ENCODE data around the gene GNGT1.
"Not testable (repeated sequence)": the region's sequence is repeated elsewhere in the genome, so short reads cannot be mapped to it uniquely, and the experiment has no call there.

Gene GNGT1

GRCh38 chr7:93910076-93910994 lies 4.0 kb downstream of the GNGT1 start:
- peak; percentile 59 to 60 for DNase-seq (ENCODE audit: low read depth in 2 of 2)

- DNase-seq (ENCODE audit: low read depth in 2 of 2) = not testable (repeated sequence)
Measured at GRCh38 chr7:93911242-93911641, 4.9 kb downstream of the GNGT1 start.

GRCh38 chr7:93911661-93912060 lies 5.3 kb downstream of the GNGT1 start:
- not testable (repeated sequence) for DNase-seq (ENCODE audit: low read depth in 2 of 2)

GRCh38 chr7:93913197-93913596 lies 6.8 kb downstream of the GNGT1 start:
- DNase-seq (ENCODE audit: low read depth in 2 of 2) = no peak

- peak; percentile 50 to 53 for DNase-seq (ENCODE audit: low read depth in 2 of 2)
Measured at GRCh38 chr7:93914581-93915066, 8.3 kb downstream of the GNGT1 start.

DNA sequence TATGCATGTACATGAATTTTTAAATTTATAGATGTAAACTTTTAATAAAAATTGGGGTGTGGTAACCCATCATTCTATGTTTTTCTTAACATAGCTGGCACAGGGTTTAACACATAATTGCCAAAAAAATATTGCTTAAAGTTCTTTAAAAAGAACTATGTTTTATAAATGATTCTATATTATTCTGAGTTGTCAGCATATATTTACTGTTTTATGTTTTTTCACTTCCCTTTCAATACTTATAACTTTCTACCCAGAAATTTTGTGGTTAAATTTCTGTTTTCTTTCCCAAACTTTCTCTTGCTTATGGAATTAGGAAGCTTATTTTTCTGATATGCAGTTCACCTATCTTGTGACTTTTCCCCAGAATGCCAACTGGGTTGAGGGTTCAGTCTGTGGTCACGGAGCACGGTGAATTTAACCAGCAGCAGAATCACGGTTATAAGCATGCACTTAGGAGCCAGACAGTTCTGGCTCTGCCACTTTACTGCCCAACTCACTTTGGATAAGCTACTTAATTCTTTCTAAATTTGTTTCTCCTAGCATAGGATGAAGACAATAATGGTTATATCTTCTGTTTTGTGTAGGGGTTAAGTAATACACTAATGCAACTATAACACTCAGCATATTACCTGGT lies 9.0 kb downstream of the GNGT1 start:
- DNase-seq (ENCODE audit: low read depth in 2 of 2) = not testable (repeated sequence)

GRCh38 chr7:93915888-93916287 lies 9.5 kb downstream of the GNGT1 start:
- not testable (repeated sequence) for DNase-seq (ENCODE audit: low read depth in 2 of 2)

GRCh38 chr7:93916315-93916714 lies 9.9 kb downstream of the GNGT1 start:
- not testable (repeated sequence) for DNase-seq (ENCODE audit: low read depth in 2 of 2)

- DNase-seq (ENCODE audit: low read depth in 2 of 2) = no peak
Measured at GRCh38 chr7:93920496-93921182, 14.3 kb downstream of the GNGT1 start.

DNA sequence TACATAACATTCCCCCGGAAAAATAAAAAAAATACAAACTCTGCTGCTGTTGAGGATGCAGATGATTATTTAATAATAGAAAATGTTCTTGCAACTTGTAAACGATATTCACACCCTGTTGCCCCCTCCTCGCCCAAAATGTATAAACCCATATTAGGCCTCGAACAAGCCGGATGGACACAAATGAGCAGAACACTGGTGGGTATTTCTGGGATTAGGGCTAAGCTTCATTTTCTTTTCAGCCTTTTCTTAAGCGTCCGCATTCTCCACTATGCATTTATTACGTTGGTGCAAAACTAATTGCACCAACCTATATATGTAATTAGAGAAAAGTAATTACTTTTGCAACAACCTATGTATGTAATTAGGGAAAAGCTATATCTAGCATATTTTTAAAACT lies 14.8 kb downstream of the GNGT1 start:
- DNase-seq (ENCODE audit: low read depth in 2 of 2) = no peak

- no peak for DNase-seq (ENCODE audit: low read depth in 2 of 2)
Measured at GRCh38 chr7:93921607-93922566, 15.5 kb downstream of the GNGT1 start, which contains the start of gene GNG11. TSS of gene GNG11 (plus strand) at chr7:93921735. CDS start at chr7:93922138, 403 bp downstream.

DNA sequence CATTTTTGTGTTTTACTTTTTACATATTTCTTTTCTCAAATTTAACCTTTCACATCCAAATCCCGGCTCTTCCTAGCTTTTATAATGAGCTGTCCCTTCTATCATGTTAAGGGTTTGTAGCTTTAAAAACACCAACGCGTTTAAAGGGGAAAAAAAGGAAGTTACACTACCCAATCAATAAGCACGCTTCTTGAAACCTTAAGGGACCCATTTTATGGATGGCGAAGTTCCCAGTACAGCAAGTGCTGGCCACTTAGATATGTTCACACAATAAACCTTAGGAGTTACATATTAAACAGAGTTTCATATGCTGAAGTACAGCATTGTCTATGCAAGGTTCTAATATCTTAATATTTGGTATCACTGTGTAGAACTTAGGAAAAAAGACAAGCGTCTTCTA lies 16.9 kb downstream of the GNGT1 start:
- DNase-seq (ENCODE audit: low read depth in 2 of 2) = no peak

DNA sequence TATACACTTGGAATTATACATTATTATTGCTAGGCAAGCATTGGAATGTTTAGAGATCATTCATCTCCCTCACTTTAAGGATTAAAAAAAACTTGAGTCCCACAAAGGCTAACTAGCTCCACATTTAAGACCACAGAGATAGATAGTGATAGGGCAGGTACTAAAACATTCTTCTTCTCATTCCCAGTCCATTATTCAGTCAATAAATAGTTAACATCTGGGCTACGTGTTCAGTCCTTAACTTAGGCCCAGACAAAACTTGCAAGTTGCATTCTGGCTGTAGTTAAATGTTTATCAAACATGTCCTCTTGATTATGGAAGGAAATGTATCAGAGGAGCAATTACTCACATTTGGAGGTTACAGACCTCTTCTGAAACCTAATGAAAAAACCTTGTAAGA lies 17.6 kb downstream of the GNGT1 start:
- DNase-seq (ENCODE audit: low read depth in 2 of 2) = no peak

DNA sequence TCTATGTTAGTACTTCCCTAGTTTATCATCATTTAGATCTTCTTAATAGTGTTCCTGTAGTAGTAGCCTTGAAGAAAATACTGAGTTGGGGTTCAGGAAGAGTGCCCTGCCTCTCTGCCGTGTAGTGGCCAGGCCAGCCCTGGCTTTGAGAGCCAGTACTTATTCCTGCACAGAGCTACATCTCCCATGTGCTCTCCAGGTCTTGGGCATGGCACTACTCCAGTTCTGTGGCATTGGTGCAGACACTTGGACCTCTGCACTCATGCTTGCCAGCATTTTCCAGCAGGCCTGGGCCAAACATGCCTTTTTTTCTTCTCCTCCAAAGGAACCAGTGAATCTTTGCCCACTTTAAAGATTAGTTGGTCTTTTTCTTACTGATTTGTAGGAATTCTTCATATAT lies 20.4 kb downstream of the GNGT1 start:
- no peak for DNase-seq (ENCODE audit: low read depth in 2 of 2)

GRCh38 chr7:93927585-93927984 lies 21.2 kb downstream of the GNGT1 start:
- no peak for DNase-seq (ENCODE audit: low read depth in 2 of 2)

- no peak for DNase-seq (ENCODE audit: low read depth in 2 of 2)
Measured at GRCh38 chr7:93931655-93932054, 25.3 kb downstream of the GNGT1 start.

DNA sequence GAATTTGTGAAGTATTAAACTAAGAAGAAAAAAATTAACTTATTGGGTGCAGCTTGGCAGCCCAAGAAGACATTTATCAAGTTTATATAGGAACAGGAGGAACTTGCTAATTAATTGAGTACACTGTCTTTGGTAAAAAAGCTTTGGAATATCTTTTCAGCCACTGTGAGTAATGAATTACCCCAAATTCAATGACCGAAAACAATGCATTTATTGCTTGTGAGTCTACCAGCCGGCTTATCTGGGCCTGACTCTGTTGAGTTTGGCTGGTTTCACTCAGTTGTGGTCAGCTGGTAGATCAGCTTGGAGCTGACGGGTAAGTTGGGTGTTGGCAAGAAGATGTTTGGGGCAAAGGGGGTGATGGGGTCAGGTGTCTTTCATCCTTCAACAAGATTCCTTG lies 26.8 kb downstream of the GNGT1 start:
- DNase-seq (ENCODE audit: low read depth in 2 of 2) = no peak

DNA sequence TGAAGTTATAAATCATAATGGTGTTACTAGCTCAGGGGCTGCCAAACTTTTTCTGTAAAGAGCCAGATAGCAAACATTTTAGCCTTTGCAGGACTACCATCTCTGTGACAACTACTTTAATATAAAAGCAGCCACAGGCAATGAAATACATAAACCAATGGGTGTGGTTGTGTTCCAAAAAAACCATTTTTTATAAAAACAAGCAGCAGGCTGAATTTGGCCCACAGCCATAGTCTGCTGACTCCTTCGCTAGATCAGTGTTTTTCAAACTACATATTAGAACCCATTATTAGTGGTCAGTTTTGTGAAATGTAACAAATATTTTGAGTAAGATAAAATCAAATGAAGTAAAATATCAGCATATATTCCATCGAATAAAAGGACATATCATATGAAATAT lies 28.7 kb downstream of the GNGT1 start:
- no peak for DNase-seq (ENCODE audit: low read depth in 2 of 2)

DNA sequence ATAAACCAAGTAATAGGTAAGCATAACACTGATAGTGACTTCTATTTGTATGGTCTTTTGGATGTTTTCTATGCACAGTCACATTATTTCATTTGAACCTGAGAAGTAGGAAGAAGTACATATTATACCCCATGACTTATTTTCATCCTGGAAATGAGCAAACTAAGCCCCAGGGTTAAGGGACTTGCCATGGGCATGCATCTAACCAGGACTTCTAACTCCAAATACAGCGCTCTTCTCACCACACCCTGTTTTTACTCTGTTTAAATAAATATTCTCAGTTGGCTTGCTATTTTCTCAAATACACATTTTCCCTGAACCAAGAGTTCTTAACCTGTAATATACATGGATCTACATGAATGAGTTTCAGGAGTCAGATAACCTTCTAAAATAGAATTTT lies 31.5 kb downstream of the GNGT1 start:
- DNase-seq (ENCODE audit: low read depth in 2 of 2) = no peak

DNA sequence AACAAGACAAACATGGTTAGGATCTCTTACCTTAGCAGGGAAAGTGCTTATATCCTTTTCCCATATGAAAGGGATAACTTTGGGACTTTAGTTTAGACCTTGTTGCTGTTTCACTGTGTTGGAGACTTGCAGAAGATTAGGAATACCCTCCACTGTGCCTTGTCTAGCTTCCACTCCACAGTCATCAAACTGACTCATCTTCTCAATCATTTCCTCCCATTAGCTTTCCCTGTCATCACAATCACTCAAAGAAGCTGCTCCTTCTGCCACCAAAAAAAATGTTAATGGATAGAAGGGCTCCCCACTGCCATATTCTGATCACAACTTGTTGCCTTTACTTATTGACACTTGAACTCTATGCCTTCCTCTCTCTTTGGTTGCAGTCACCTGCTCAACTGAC lies 31.9 kb downstream of the GNGT1 start:
- DNase-seq (ENCODE audit: low read depth in 2 of 2) = no peak

- DNase-seq (ENCODE audit: low read depth in 2 of 2) = peak; percentile 56 to 57
Measured at GRCh38 chr7:93941945-93942344, 35.6 kb downstream of the GNGT1 start.

Measured in fibroblast of skin of left biceps (primary cell).